Memory B cell (primary cell): ENCODE data around the gene IRF8.
"Not testable (repeated sequence)": the region's sequence is repeated elsewhere in the genome, so short reads cannot be mapped to it uniquely, and the experiment has no call there.

Source experiments
- ATAC-seq: fragments of 150-1000 bp; cut with Tn5 transposase; 2 replicates; pipeline ENCODE4 v1.10.0; 2021; ENCODE audit warnings: low read depth, mild to moderate bottlenecking, moderate library complexity
- DNase-seq, 2 donors: peaks; one replicate each; pipeline ENCODE4 v3.0.0; 2022; ENCODE audit warnings: low spot score in 2 of 2
- H3K27ac Mint-ChIP-seq: one replicate; pipeline ENCODE4 v1.8.0; 2022; ENCODE audit warnings: mild to moderate bottlenecking, moderate library complexity, mixed read lengths
- H3K27me3 Mint-ChIP-seq: one replicate; pipeline ENCODE4 v1.8.0; 2022; ENCODE audit warnings: mixed read lengths
- H3K36me3 Mint-ChIP-seq: one replicate; pipeline ENCODE4 v1.8.0; 2022; ENCODE audit warnings: mild to moderate bottlenecking, mixed read lengths
- H3K4me1 Mint-ChIP-seq: one replicate; pipeline ENCODE4 v1.8.0; 2022; ENCODE audit warnings: mixed read lengths
- H3K4me3 Mint-ChIP-seq: one replicate; pipeline ENCODE4 v1.8.0; 2022; ENCODE audit warnings: mild to moderate bottlenecking, moderate library complexity, mixed read lengths
- H3K9me3 Mint-ChIP-seq: one replicate; pipeline ENCODE4 v1.8.0; 2022; ENCODE audit warnings: mixed read lengths

IRF8 gene, protein sequence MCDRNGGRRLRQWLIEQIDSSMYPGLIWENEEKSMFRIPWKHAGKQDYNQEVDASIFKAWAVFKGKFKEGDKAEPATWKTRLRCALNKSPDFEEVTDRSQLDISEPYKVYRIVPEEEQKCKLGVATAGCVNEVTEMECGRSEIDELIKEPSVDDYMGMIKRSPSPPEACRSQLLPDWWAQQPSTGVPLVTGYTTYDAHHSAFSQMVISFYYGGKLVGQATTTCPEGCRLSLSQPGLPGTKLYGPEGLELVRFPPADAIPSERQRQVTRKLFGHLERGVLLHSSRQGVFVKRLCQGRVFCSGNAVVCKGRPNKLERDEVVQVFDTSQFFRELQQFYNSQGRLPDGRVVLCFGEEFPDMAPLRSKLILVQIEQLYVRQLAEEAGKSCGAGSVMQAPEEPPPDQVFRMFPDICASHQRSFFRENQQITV

DNA sequence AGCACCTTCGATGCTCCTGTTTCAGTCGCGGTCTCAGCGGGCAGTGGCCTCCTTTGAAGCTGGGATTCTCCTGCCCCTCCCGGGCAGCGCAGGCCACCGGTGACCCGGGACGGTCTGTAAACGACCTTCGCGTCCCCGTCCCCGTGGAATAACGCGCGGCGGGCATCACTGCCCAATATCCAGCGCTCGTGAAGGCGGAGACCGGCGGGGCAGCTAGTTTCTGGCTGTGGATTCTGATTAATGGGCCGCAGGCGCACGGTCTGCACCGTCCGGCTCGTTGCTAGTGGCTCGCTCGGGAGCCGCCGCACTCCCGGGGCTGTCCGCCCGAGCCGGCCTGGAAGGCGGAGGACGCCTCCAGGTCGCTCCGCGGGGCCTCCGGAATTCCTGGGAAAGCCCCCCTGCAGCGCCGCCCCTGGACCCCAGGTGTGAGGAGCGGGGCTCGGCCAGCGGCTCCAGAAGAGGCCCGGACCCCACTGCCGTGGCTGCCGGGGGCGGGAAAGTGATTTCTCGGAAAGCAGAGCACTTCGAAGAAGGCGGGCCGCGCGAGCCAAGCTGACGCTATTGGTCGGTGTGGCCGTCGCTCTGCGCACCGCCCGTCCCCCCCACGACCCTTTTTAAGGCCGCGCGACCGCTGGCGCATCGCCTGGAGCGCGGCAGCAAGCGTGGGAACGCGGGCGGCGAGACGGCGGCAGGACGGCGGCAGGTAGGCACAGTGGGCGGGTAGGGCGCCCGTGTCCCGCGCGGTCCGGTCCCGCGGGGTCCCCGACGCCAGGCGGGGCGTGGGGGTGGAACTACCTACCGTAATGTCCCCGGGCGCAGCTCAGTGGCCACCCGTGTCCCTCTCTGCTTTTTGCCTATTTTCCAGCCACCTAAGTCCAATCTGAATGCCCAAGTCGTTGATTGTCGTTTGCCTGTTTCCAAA, at the start of gene IRF8:
Gene IRF8 (plus strand): TSS at position 642 of the 922 bp plus-strand sequence. CDS start 3,854 bp downstream, outside the sequence.
- Mint-ChIP-seq H3K4me3 (peak within 1 kb of the TSS; percentile 95), H3K27me3 (no peaks in the 10 kb centered on the region), H3K27ac (peak within 1 kb of the TSS; percentile 98), H3K4me1 (peaks cover 39% of the 10 kb centered on the region), H3K9me3 (no peaks in the 10 kb centered on the region), H3K36me3 (peaks cover 37% of the 10 kb centered on the region)
- ATAC-seq, result peak; percentile 57
- DNase-seq, result peak; percentile 89

DNA sequence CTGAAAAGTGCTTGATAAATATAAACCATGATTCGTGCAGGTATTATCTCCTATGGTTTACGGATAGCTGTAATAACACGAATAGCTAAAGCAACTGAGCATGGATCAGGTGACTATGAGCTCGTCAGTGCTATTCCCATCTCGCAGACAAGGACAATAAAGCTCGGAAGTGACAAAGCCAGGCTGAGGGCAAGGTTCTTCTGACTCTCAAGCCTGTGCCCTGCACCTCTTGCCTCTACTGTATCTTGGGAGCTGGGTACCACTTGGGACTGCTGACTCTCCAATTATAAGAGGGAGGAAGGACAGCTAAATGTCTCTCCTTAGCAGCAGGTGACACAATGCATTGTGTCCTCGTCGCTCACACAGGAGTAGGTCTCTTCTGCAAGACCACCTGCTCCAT, 49.6 kb upstream of the IRF8 start:
- no peaks in the 10 kb centered on the region for H3K9me3 Mint-ChIP-seq
- H3K27me3 Mint-ChIP-seq, result peaks cover 13% of the 10 kb centered on the region
- H3K4me3 Mint-ChIP-seq, result no peak overlapping the region
- H3K4me1 Mint-ChIP-seq, result peaks cover 37% of the 10 kb centered on the region
- no peak overlapping the region for H3K27ac Mint-ChIP-seq
- H3K36me3 Mint-ChIP-seq, result no peaks in the 10 kb centered on the region
- no peak for ATAC-seq
- DNase-seq, result no peak

DNA sequence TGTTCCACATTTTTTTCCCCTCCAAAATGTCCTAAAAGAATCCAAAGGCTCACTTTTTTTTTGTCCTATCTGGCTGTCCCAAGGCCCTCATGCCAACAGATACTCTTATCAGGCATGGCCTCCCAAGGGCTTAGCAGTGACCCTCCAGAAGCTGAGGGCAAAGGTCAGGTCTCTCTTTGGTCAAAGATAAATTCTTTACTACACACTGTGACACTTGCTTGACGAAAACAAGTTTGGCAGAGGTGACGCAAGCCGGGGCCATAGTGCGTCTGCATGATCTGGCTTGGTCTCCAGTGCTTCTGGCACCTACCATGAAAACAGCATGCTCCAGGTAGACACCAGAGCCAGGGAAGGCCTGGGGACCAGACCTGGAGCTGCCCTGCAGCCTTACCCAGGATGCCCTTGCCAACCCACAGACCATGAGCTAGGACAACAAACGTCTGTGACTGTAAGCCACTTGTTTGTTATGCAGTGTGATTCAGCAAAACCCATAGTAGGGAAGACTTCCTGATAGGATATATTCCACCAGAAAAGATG, 48.5 kb upstream of the IRF8 start:
- ATAC-seq, result no peak
- Mint-ChIP-seq H3K36me3 (no peaks in the 10 kb centered on the region), H3K27me3 (peaks cover 8% of the 10 kb centered on the region), H3K27ac (no peak overlapping the region), H3K9me3 (no peaks in the 10 kb centered on the region), H3K4me1 (peaks cover 33% of the 10 kb centered on the region), H3K4me3 (no peak overlapping the region)
- DNase-seq, result no peak

DNA sequence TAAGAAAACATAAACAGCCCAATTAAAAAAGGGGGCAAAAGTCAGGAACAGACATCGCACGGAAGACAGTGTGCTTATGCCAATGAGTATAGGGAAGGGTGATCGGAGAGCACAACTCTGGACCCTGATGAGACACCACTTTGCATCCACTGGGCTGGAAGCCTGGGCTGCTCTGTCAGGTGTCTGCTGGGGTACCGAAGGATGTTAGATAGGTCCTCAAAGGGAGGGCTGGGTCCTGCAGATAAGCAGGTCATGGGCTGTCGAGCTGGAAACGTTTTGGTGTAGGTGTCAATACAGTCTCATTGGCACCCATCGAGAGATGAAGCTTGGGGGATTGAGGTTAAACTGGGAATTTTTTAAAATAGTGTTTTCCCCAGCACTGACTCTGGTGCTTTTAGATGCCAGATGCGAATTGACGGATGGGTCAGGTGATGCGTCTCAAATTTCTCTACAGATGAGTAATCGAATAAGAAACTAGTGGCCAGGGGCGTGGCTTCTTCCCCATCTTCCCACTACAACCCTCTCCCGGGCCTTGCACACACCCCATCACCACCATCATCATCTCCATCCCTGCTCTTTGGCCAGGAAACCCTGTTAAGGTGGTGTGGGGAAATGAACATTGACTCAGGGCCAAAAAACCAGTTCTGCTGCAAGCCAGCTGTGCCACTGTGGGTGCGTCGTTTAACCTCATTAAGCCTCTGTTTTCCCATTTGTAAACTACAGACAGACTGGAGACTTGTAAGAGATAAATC, 47.8 kb upstream of the IRF8 start:
- ATAC-seq (no peak), DNase-seq (no peak)

DNA sequence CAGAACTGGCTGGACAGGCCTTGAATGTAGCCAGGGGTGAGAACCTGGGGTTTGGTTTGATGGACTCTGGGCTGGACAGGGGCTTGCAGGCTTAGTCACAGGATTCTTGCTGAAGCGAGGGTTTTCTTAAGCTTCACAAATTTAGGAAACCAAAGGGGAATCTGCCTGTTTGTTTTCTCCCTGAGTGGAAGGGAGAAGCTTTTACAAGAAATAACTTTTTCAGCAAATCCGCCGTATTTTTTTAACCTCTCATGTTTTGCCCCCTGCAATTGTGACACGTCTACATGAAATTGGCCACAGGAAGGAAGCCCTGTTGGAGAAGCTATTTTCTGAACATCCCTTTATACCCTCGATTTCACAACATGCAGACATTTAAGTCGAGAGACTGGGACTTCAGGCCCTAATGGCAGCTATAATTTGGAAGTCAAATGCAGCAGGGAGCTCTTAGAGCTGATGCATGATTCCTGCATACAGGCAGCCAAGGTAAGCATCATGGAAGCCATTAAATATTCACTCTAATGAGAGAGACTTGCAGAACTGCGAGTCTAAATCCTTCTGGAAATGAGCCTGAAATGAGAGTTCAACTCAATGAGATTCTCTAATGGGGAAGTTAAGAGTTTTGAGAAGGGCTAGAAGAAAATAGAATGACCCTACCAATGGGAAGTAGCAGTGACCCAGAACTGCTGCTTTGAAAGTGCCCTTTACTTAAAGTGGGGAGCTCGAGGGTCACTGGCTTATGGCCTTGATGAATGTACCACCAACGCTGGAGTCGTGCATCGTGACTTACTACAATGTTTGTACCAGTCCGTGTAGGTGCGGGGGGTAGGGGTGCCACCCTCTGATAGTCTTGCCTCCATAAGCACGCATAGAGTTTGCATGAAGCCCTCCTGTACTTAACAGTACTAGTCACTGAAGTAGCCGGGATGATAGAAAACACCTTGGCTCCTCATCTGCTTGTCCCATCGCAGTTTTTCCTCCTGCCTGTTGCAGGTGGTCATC, 45.1 kb upstream of the IRF8 start:
- Mint-ChIP-seq H3K9me3 (no peaks in the 10 kb centered on the region), H3K4me3 (no peak overlapping the region), H3K4me1 (peaks cover 21% of the 10 kb centered on the region), H3K27me3 (no peaks in the 10 kb centered on the region), H3K36me3 (no peaks in the 10 kb centered on the region), H3K27ac (no peak overlapping the region)
- DNase-seq, result no peak
- ATAC-seq, result no peak

More for the DNA sequence above, 47.8 kb upstream of the IRF8 start:
- no peaks in the 10 kb centered on the region for H3K36me3 Mint-ChIP-seq
- no peak overlapping the region for H3K4me3 Mint-ChIP-seq
- H3K4me1 Mint-ChIP-seq, result peaks cover 35% of the 10 kb centered on the region
- no peak overlapping the region for H3K27ac Mint-ChIP-seq
- no peaks in the 10 kb centered on the region for H3K9me3 Mint-ChIP-seq
- peaks cover 7% of the 10 kb centered on the region for H3K27me3 Mint-ChIP-seq

DNA sequence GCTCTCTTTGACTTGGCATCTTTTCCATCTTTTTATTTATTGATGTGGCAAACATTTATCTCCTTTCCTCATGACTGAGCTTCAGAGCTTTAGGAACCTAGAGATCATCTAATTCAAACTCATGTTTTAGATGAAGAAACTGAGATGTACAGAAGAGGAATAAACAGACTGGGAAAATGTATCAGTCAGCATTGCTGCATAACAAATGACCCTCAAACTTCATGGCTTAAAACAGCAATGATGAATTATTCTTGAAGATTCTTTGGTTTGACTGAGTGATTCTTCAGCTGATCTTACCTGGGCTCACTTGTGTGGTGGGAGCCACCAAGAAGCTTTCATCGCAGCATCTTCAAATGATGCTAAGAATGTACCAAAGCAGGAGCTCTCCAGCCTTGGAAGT, 44.0 kb upstream of the IRF8 start:
- H3K4me1 Mint-ChIP-seq, result peaks cover 25% of the 10 kb centered on the region
- H3K36me3 Mint-ChIP-seq, result no peaks in the 10 kb centered on the region
- ATAC-seq (no peak), DNase-seq (no peak)
- H3K27me3 Mint-ChIP-seq, result peaks cover 2% of the 10 kb centered on the region
- H3K9me3 Mint-ChIP-seq, result no peaks in the 10 kb centered on the region
- H3K27ac Mint-ChIP-seq, result no peak overlapping the region
- H3K4me3 Mint-ChIP-seq, result no peak overlapping the region

DNA sequence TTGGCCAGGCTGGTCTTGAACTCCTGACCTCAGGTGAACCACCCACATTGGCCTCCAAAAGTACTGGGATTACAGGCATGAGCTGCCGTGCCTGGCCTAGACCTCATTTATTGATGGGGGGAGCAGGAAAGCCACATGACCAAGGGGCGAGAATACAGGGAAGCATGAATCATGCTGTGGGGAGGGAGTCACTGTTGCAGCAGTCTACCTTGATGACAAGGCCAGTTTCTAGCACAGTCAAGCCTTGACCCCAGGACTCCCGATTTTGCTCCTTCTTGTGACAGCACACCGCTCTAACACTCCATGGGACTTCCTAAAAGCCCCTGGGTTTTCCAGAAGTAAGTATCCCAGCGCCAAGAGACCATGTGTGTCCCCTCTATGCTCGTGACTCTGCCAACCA, 42.9 kb upstream of the IRF8 start:
- no peak for DNase-seq
- H3K36me3 Mint-ChIP-seq, result no peaks in the 10 kb centered on the region
- H3K27ac Mint-ChIP-seq, result no peak overlapping the region
- H3K9me3 Mint-ChIP-seq, result no peaks in the 10 kb centered on the region
- no peak for ATAC-seq
- peaks cover 2% of the 10 kb centered on the region for H3K27me3 Mint-ChIP-seq
- H3K4me3 Mint-ChIP-seq, result no peak overlapping the region
- H3K4me1 Mint-ChIP-seq, result peaks cover 31% of the 10 kb centered on the region

DNA sequence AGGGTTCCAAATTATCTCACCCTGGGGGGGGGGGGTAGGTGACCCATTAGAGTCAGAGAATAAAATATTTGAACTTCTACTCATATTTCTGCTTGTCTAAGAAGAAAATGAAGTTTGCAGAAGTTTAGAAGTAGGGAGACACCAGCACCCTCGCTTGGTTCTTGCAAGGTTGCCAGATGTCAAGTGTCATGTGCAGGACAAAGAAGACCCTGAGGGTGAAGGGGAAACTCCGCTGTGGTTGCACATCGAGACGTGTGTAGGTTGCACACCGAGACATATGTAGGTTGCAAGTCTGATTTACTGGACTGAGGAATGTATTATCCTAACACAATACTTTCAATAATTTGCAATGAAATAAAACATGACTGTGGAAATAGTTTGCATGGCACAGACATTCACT, 42.4 kb upstream of the IRF8 start:
- no peaks in the 10 kb centered on the region for H3K9me3 Mint-ChIP-seq
- no peak overlapping the region for H3K4me3 Mint-ChIP-seq
- peaks cover 27% of the 10 kb centered on the region for H3K4me1 Mint-ChIP-seq
- DNase-seq, result no peak
- peaks cover 2% of the 10 kb centered on the region for H3K27me3 Mint-ChIP-seq
- H3K36me3 Mint-ChIP-seq, result no peaks in the 10 kb centered on the region
- ATAC-seq, result peak; percentile 45
- no peak overlapping the region for H3K27ac Mint-ChIP-seq

DNA sequence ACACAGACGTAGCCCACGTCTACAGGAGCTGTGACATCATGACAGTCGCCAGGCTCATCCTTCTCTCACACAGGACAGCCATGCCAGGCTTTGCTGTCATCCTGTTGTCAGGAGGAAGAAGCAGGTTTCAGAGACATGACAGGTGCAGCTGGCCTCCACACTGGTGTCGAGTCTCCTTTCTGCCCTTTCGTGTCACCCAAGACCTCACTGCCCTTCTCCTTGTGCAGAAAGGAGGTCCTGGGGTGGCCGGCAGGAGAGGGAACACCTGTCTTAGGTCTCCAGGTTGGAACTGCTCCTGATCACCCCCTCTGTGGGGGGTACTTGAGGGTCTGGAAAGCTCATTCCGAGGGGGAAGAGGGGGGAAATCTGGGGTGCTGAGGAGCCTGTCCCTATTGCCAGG, 41.6 kb upstream of the IRF8 start:
- Mint-ChIP-seq H3K36me3 (no peaks in the 10 kb centered on the region), H3K4me3 (no peak overlapping the region), H3K4me1 (peaks cover 27% of the 10 kb centered on the region), H3K9me3 (no peaks in the 10 kb centered on the region), H3K27me3 (peaks cover 2% of the 10 kb centered on the region), H3K27ac (no peak overlapping the region)
- DNase-seq (no peak), ATAC-seq (no peak)

DNA sequence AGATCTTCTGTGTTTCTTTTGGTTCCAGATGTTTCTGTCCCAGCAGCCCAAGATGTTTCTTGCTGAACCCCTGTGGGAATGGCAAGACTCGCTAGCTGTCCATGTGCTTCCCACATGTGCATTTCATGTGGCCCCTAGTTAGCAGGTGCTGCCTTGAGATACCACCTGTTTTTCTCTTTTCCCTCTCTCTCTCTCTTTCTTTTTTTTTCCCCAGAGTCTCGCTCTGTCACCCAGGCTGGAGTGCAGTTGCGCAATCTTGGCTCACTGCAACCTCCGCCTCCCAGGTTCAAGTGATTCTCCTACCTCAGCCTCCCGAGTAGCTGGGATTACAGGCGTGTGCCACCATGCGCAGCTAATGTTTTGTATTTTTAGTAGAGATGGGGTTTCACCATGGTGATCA, 40.4 kb upstream of the IRF8 start:
- not testable (repeated sequence) for H3K4me3 Mint-ChIP-seq, H3K27me3 Mint-ChIP-seq, ATAC-seq, DNase-seq, H3K9me3 Mint-ChIP-seq, H3K36me3 Mint-ChIP-seq, H3K27ac Mint-ChIP-seq
- peaks cover 27% of the 10 kb centered on the region for H3K4me1 Mint-ChIP-seq

DNA sequence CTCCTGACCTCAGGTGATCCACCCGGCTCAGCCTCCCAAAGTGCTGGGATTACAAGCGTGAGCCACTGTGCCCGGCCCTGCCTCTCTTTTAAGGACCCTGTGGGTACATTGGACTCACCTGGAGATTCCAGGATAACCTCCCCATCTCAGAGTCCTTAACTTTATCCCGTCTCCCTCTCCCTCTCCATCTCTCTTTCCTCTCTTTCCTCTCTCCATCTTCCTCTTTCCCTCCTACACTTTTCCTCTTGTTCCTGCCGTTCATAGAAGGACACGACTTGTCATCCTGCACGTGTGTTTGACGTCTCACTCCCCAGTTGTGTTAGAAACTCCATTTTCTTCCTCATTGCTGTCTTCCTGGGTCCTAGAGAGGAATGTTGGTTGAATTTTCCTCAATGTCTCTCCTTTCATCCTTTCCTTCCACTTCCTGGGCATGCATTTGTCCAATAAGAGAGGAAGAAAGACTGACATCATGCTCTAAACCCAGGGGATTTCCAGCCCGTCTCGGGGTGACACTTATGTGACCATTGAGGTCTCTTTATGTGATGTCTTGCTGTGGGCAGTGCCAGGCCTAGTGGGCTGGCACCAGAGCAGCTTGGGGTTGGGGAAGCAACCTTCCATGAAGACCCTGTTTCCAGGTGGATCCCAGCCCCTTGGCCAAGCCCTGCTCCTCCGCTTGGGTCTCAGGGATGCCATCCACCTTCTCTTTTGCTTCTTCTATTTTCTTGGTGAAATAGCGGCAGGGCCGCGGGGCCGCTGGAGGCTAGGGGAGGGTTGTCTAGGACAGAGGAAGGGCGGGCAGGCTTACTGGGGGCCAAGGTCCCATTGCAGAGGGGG, 39.8 kb upstream of the IRF8 start:
- peak; percentile 35 for ATAC-seq
- Mint-ChIP-seq H3K4me3 (no peak overlapping the region), H3K27me3 (peaks cover 2% of the 10 kb centered on the region), H3K9me3 (no peaks in the 10 kb centered on the region), H3K36me3 (no peaks in the 10 kb centered on the region), H3K27ac (peak overlapping the region; percentile 64), H3K4me1 (peaks cover 23% of the 10 kb centered on the region)
- no peak for DNase-seq

DNA sequence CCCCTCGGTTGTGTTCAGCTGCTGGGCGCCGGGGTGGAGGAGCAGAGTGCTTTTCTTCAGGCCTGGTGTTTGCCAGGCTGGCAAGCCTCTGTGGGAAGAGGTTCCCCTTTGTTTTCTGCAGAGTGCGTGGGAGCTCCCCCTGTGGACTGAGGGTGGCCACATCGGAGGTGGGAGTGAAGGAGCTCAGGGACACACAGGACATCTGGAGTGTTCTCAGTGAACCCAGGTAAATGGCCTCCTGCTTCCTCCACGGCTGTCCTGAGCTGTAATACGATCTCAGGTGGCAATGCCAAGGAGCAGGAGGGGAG, 39.2 kb upstream of the IRF8 start:
- Mint-ChIP-seq H3K9me3 (no peaks in the 10 kb centered on the region), H3K4me1 (peaks cover 19% of the 10 kb centered on the region), H3K4me3 (no peak overlapping the region), H3K27me3 (peaks cover 2% of the 10 kb centered on the region), H3K27ac (no peak overlapping the region), H3K36me3 (no peaks in the 10 kb centered on the region)
- no peak for ATAC-seq
- DNase-seq, result no peak
